GM23338 (cell line): Measurements from ENCODE around the gene TSR3.

Experiments used
- EZH2phosphoT487 ChIP-seq: fragments of 200-600 bp; sonication (generic); IDR thresholded peaks from one replicate; pipeline ENCODE4 v1.8.1; 2018; ENCODE audit warnings: antibody characterized with exemption; ENCODE audit not compliant: unreplicated experiment
- JUNB ChIP-seq: IDR thresholded peaks from one replicate; pipeline ENCODE4 v1.6.1; 2016; ENCODE audit warnings: antibody characterized with exemption; ENCODE audit not compliant: unreplicated experiment
- TF ChIP-seq, protein P1 (sequence below), 2 experiments: fragments of 200-600 bp in 1 of 2; sonication (generic) in 1 of 2; conservative IDR thresholded peaks; 2 replicates each; pipeline versions ENCODE4 v1.5.1 to v1.6.1; 2016 to 2017; ENCODE audit warnings: antibody characterized with exemption in 2 of 2, low read depth in 2 of 2, mild to moderate bottlenecking in 2 of 2, moderate library complexity in 1 of 2

DNA sequence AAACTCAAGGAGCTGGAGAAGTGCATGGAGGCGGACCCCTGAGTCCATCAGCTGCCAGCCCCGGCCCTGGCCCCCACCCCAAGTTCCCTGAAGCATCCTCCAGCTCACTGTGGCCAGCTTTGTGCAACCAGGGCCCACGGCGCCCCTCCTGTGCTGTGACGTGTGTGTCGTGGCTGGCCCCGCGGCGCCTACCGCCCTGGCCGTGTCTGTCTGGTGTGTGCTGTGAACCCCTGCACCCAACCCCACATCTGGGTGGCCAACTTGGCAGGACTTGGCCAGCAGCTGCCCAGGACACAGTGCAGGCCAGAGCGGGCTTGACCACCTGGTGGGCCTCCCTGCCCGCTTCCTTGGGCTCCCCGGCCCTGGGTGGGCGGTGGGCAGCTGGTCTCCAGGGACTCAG, 3.2 kb downstream of the TSR3 start:
- TF ChIP-seq, protein P1, sequence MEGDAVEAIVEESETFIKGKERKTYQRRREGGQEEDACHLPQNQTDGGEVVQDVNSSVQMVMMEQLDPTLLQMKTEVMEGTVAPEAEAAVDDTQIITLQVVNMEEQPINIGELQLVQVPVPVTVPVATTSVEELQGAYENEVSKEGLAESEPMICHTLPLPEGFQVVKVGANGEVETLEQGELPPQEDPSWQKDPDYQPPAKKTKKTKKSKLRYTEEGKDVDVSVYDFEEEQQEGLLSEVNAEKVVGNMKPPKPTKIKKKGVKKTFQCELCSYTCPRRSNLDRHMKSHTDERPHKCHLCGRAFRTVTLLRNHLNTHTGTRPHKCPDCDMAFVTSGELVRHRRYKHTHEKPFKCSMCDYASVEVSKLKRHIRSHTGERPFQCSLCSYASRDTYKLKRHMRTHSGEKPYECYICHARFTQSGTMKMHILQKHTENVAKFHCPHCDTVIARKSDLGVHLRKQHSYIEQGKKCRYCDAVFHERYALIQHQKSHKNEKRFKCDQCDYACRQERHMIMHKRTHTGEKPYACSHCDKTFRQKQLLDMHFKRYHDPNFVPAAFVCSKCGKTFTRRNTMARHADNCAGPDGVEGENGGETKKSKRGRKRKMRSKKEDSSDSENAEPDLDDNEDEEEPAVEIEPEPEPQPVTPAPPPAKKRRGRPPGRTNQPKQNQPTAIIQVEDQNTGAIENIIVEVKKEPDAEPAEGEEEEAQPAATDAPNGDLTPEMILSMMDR (conservative IDR thresholded peaks at IDR 0.05; ENCODE audit: low read depth in 2 of 2), result no peak
- TF ChIP-seq EZH2phosphoT487 (no peak), JUNB (no peak)
